Hematopoietic multipotent progenitor cell treated with erythropoietin and hydrocortisone succinate and interleukin-3 and kit ligand, for 17 days (in vitro differentiated cells): ENCODE measurements around the gene MYMK.
A peak's percentile ranks its signal among the peaks of the same experiment; 100 is the strongest.

ENCODE experiments used
- DNase-seq: peaks from one replicate; pipeline ENCODE4 v3.0.0-alpha.2; 2015; ENCODE audit warnings: low spot score

Gene MYMK

GRCh38 chr9:133518706-133519449 lies 5.9 kb downstream of the MYMK start:
- DNase-seq = no peak

- DNase-seq = no peak
Measured at GRCh38 chr9:133518200-133518599, 6.6 kb downstream of the MYMK start.

GRCh38 chr9:133517711-133518110 lies 7.0 kb downstream of the MYMK start:
- no peak for DNase-seq

- no peak for DNase-seq
Measured at GRCh38 chr9:133516961-133517350, 7.8 kb downstream of the MYMK start.

GRCh38 chr9:133516256-133516960 lies 8.4 kb downstream of the MYMK start:
- DNase-seq = no peak

GRCh38 chr9:133515615-133516255 lies 9.0 kb downstream of the MYMK start:
- DNase-seq = no peak

- no peak for DNase-seq
Measured at GRCh38 chr9:133515240-133515610, 9.5 kb downstream of the MYMK start.

- peak; percentile 9 for DNase-seq
Measured at GRCh38 chr9:133514460-133515239, 10.1 kb downstream of the MYMK start.

- DNase-seq = peak; percentile 18
Measured at GRCh38 chr9:133513214-133514100, 11.3 kb downstream of the MYMK start.

GRCh38 chr9:133512253-133513213 lies 12.2 kb downstream of the MYMK start:
- no peak for DNase-seq

GRCh38 chr9:133511607-133512006 lies 13.2 kb downstream of the MYMK start:
- DNase-seq = no peak

- DNase-seq = no peak
Measured at GRCh38 chr9:133510926-133511505, 13.7 kb downstream of the MYMK start.

- peak; percentile 8 for DNase-seq
Measured at GRCh38 chr9:133509179-133510083, 15.3 kb downstream of the MYMK start.

GRCh38 chr9:133508046-133508445 lies 16.7 kb downstream of the MYMK start:
- no peak for DNase-seq

- DNase-seq = no peak
Measured at GRCh38 chr9:133507246-133507965, 17.4 kb downstream of the MYMK start.

GRCh38 chr9:133506653-133507038 lies 18.1 kb downstream of the MYMK start:
- no peak for DNase-seq

GRCh38 chr9:133505901-133506652 lies 18.7 kb downstream of the MYMK start:
- DNase-seq = no peak
